Measurements from ENCODE around the gene FGF10. TPM values are rescaled to one million over a fixed set of nuclear protein-coding genes. Genes with fewer than 3 reads are reported as not detected.

FGF10 gene
- total and polyA plus RNA-seq, 2 donors (not counting 1 experiment from before 2014, with no cell fraction given): 0.58 to 154 TPM

GRCh38 chr5:44360919-44361318 lies 28.3 kb downstream of the FGF10 start:
- no peaks in the 10 kb centered on the region for H3K4me1 ChIP-seq (ENCODE audit: control insufficient read depth, extremely low read depth, insufficient read depth, low read length)
- H3K27ac ChIP-seq (ENCODE audit: insufficient read depth, low read length): no peak overlapping the region
- H4K20me1 ChIP-seq (ENCODE audit: control insufficient read depth, extremely low read depth, insufficient read depth, low read length): no peaks in the 10 kb centered on the region
- TF ChIP-seq EZH2 (IDR thresholded peaks at IDR 0.05; ENCODE audit: low read length, missing control alignments) (no peak), CTCF (conservative IDR thresholded peaks at IDR 0.05 in 1 of 2, IDR thresholded peaks at IDR 0.05 in 1 of 2; ENCODE audit: low read depth in 1 of 2, low read length in 2 of 2) (no peak)
- no peak overlapping the region for H3K4me3 ChIP-seq (replicated peaks in 1 of 4; ENCODE audit: control extremely low read depth in 1 of 4, insufficient read depth in 1 of 4, low read depth in 3 of 4, low read length in 4 of 4)
- H3K36me3 ChIP-seq (ENCODE audit: control insufficient read depth, insufficient read depth, low read length): no peaks in the 10 kb centered on the region
- H3K27me3 ChIP-seq (ENCODE audit: control insufficient read depth, insufficient read depth, low read length): no peaks in the 10 kb centered on the region
- no peak for DNase-seq (ENCODE audit: low read depth in 2 of 2)
- H3K4me2 ChIP-seq (ENCODE audit: extremely low read depth, insufficient read depth, low read length): no peak overlapping the region
- H3K9me3 ChIP-seq (ENCODE audit: control insufficient read depth, insufficient read depth, low read depth, low read length): no peaks in the 10 kb centered on the region
- H3K9ac ChIP-seq (ENCODE audit: insufficient read depth, low read length): no peak overlapping the region
- H2AFZ ChIP-seq (ENCODE audit: low read length): no peak overlapping the region
- H3K79me2 ChIP-seq (ENCODE audit: control insufficient read depth, insufficient read depth, low read length): no peaks in the 10 kb centered on the region

DNA sequence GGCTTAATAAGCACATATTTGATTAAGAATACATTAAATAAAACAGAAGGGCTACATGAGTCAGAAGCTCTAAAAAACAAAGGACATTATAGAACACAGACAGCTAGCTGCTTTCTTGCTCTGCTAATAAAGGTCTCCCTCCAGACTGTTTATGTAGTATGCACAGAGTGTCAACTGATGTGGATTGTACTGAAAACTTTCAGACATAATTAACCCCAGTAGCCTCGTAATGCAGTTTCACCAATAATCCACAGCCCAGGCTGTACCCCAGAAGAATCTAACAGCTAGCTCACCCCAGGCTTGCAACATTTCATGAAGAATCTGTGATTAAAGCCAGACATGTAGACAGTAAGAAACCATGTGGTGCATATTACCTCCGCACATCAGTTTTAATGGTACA lies 30.8 kb downstream of the FGF10 start:
- Histone ChIP-seq H2AFZ (ENCODE audit: low read length) (no peak overlapping the region), H3K27ac (ENCODE audit: insufficient read depth, low read length) (no peak overlapping the region), H4K20me1 (ENCODE audit: control insufficient read depth, extremely low read depth, insufficient read depth, low read length) (no peaks in the 10 kb centered on the region), H3K9me3 (ENCODE audit: control insufficient read depth, insufficient read depth, low read depth, low read length) (no peaks in the 10 kb centered on the region), H3K36me3 (ENCODE audit: control insufficient read depth, insufficient read depth, low read length) (no peaks in the 10 kb centered on the region), H3K4me2 (ENCODE audit: extremely low read depth, insufficient read depth, low read length) (no peak overlapping the region), H3K27me3 (ENCODE audit: control insufficient read depth, insufficient read depth, low read length) (no peaks in the 10 kb centered on the region), H3K4me3 (replicated peaks in 1 of 4; ENCODE audit: control extremely low read depth in 1 of 4, insufficient read depth in 1 of 4, low read depth in 3 of 4, low read length in 4 of 4) (no peak overlapping the region), H3K9ac (ENCODE audit: insufficient read depth, low read length) (no peak overlapping the region), H3K4me1 (ENCODE audit: control insufficient read depth, extremely low read depth, insufficient read depth, low read length) (no peaks in the 10 kb centered on the region), H3K79me2 (ENCODE audit: control insufficient read depth, insufficient read depth, low read length) (no peaks in the 10 kb centered on the region)
- no peak for TF ChIP-seq CTCF (conservative IDR thresholded peaks at IDR 0.05 in 1 of 2, IDR thresholded peaks at IDR 0.05 in 1 of 2; ENCODE audit: low read depth in 1 of 2, low read length in 2 of 2)
- TF ChIP-seq EZH2 (IDR thresholded peaks at IDR 0.05; ENCODE audit: low read length, missing control alignments): no peak
- peak in 1 of 2 donors; percentile 6 for DNase-seq (ENCODE audit: low read depth in 2 of 2)

DNA sequence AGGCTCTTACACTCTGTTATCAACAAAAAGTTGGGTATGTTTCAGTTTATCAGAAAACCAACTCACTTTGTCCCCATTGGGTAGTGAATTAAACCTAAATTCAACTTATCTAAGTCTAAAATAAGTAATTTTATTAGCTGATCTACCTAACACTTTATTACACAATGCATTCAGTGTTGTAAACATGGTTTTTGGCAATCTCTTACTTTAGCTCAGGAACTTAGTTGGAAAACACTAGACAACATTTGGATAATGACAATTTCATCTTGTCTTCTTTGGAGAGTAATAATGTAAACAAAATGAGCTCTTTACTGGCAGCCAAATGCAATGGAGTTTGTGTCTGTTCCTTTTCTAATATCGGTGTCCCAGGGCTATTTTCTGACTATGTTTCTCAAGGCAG lies 33.0 kb downstream of the FGF10 start:
- H3K27ac ChIP-seq (ENCODE audit: insufficient read depth, low read length): no peak overlapping the region
- no peak overlapping the region for H3K9ac ChIP-seq (ENCODE audit: insufficient read depth, low read length)
- no peak overlapping the region for H3K4me2 ChIP-seq (ENCODE audit: extremely low read depth, insufficient read depth, low read length)
- peak in 1 of 2 donors; percentile 12 for DNase-seq (ENCODE audit: low read depth in 2 of 2)
- H3K27me3 ChIP-seq (ENCODE audit: control insufficient read depth, insufficient read depth, low read length): no peaks in the 10 kb centered on the region
- H3K9me3 ChIP-seq (ENCODE audit: control insufficient read depth, insufficient read depth, low read depth, low read length): no peaks in the 10 kb centered on the region
- no peak overlapping the region for H3K4me3 ChIP-seq (replicated peaks in 1 of 4; ENCODE audit: control extremely low read depth in 1 of 4, insufficient read depth in 1 of 4, low read depth in 3 of 4, low read length in 4 of 4)
- TF ChIP-seq CTCF (conservative IDR thresholded peaks at IDR 0.05 in 1 of 2, IDR thresholded peaks at IDR 0.05 in 1 of 2; ENCODE audit: low read depth in 1 of 2, low read length in 2 of 2): no peak
- TF ChIP-seq EZH2 (IDR thresholded peaks at IDR 0.05; ENCODE audit: low read length, missing control alignments): no peak
- no peaks in the 10 kb centered on the region for H3K79me2 ChIP-seq (ENCODE audit: control insufficient read depth, insufficient read depth, low read length)
- no peak overlapping the region for H2AFZ ChIP-seq (ENCODE audit: low read length)
- H4K20me1 ChIP-seq (ENCODE audit: control insufficient read depth, extremely low read depth, insufficient read depth, low read length): no peaks in the 10 kb centered on the region
- H3K4me1 ChIP-seq (ENCODE audit: control insufficient read depth, extremely low read depth, insufficient read depth, low read length): no peaks in the 10 kb centered on the region
- no peaks in the 10 kb centered on the region for H3K36me3 ChIP-seq (ENCODE audit: control insufficient read depth, insufficient read depth, low read length)

Data from fibroblast of lung (primary cell).